Adipocyte (in vitro differentiated cells): ENCODE results near the gene EEF1A2.

Experiments
- DNase-seq: peaks from one replicate; pipeline ENCODE4 v3.0.0-alpha.2; 2015; ENCODE audit warnings: low read depth
- H3K27me3 ChIP-seq: replicated peaks from 2 replicates; pipeline ENCODE4 v1.7.0; 2013; ENCODE audit warnings: mild to moderate bottlenecking, low read length, moderate library complexity; ENCODE audit not compliant: control insufficient read depth, insufficient read depth
- H3K36me3 ChIP-seq: 2 replicates; pipeline ENCODE4 v1.7.0; 2013; ENCODE audit warnings: low read length, mild to moderate bottlenecking, moderate library complexity; ENCODE audit not compliant: control insufficient read depth, insufficient read depth, severe bottlenecking
- H3K4me1 ChIP-seq: 2 replicates; pipeline ENCODE4 v1.7.0; 2013; ENCODE audit warnings: mild to moderate bottlenecking, low read length, moderate library complexity; ENCODE audit not compliant: control insufficient read depth, insufficient read depth
- H3K4me3 ChIP-seq: 2 replicates; pipeline ENCODE4 v1.7.0; 2013; ENCODE audit warnings: mild to moderate bottlenecking, low read length, moderate library complexity
- H3K9ac ChIP-seq: 2 replicates; pipeline ENCODE4 v1.7.0; 2013; ENCODE audit warnings: mild to moderate bottlenecking, low read length, moderate library complexity
- H3K9me3 ChIP-seq: 2 replicates; pipeline ENCODE4 v1.7.0; 2013; ENCODE audit warnings: mild to moderate bottlenecking, low read length, moderate library complexity; ENCODE audit not compliant: control insufficient read depth

The EEF1A2 gene

GRCh38 chr20:63525971-63526370 lies 27.1 kb upstream of the EEF1A2 start:
- H3K4me1 ChIP-seq, result peaks cover 11% of the 10 kb centered on the region
- peaks cover 4% of the 10 kb centered on the region for H3K27me3 ChIP-seq
- H3K9ac ChIP-seq, result no peak overlapping the region
- H3K9me3 ChIP-seq, result peaks cover 3% of the 10 kb centered on the region
- H3K4me3 ChIP-seq, result no peak overlapping the region
- DNase-seq, result no peak
- H3K36me3 ChIP-seq, result peaks cover 10% of the 10 kb centered on the region

- H3K9me3 ChIP-seq, result peaks cover 3% of the 10 kb centered on the region
- DNase-seq, result no peak
- H3K4me1 ChIP-seq, result peaks cover 11% of the 10 kb centered on the region
- H3K27me3 ChIP-seq, result peaks cover 4% of the 10 kb centered on the region
- no peak overlapping the region for H3K9ac ChIP-seq
- H3K4me3 ChIP-seq, result no peak overlapping the region
- H3K36me3 ChIP-seq, result peaks cover 10% of the 10 kb centered on the region
These were observed 26.3 kb upstream of the EEF1A2 start for GRCh38 chr20:63525185-63525584.

- Histone ChIP-seq H3K36me3 (peaks cover 10% of the 10 kb centered on the region), H3K27me3 (no peaks in the 10 kb centered on the region), H3K4me3 (no peak overlapping the region), H3K9ac (no peak overlapping the region), H3K4me1 (peaks cover 17% of the 10 kb centered on the region), H3K9me3 (peaks cover 3% of the 10 kb centered on the region)
- no peak for DNase-seq
These were observed 24.2 kb upstream of the EEF1A2 start for GRCh38 chr20:63522981-63523611.

- Histone ChIP-seq H3K4me1 (peaks cover 17% of the 10 kb centered on the region), H3K27me3 (no peaks in the 10 kb centered on the region), H3K9me3 (peaks cover 3% of the 10 kb centered on the region), H3K36me3 (peaks cover 10% of the 10 kb centered on the region), H3K4me3 (peak overlapping the region; percentile 67), H3K9ac (peak overlapping the region; percentile 63)
- DNase-seq, result no peak
These were observed 23.4 kb upstream of the EEF1A2 start for GRCh38 chr20:63522091-63522868.

GRCh38 chr20:63521602-63522001 lies 22.7 kb upstream of the EEF1A2 start:
- peak; percentile 37 for DNase-seq
- Histone ChIP-seq H3K4me3 (peak overlapping the region; percentile 91), H3K4me1 (peaks cover 17% of the 10 kb centered on the region), H3K9me3 (peaks cover 3% of the 10 kb centered on the region), H3K27me3 (no peaks in the 10 kb centered on the region), H3K9ac (peak overlapping the region; percentile 89), H3K36me3 (peaks cover 10% of the 10 kb centered on the region)

GRCh38 chr20:63520934-63521601 lies 22.2 kb upstream of the EEF1A2 start:
- Histone ChIP-seq H3K27me3 (no peaks in the 10 kb centered on the region), H3K9me3 (peaks cover 3% of the 10 kb centered on the region), H3K36me3 (peaks cover 10% of the 10 kb centered on the region), H3K4me1 (peaks cover 17% of the 10 kb centered on the region), H3K9ac (peak overlapping the region; percentile 89), H3K4me3 (peak overlapping the region; percentile 91)
- peak; percentile 82 for DNase-seq

GRCh38 chr20:63520504-63520933 lies 21.6 kb upstream of the EEF1A2 start, which contains the start of gene PPDPF:
Gene PPDPF, plus strand, starts transcription at chr20:63520765. Its CDS starts 544 bp downstream, at chr20:63521309.
- Histone ChIP-seq H3K36me3 (peaks cover 10% of the 10 kb centered on the region), H3K4me3 (peak within 1 kb of the TSS; percentile 91), H3K27me3 (no peaks in the 10 kb centered on the region), H3K9me3 (peaks cover 3% of the 10 kb centered on the region), H3K4me1 (peaks cover 17% of the 10 kb centered on the region), H3K9ac (peak within 1 kb of the TSS; percentile 89)
- DNase-seq, result peak; percentile 94

GRCh38 chr20:63519668-63520503 lies 21.0 kb upstream of the EEF1A2 start:
- peak overlapping the region; percentile 91 for H3K4me3 ChIP-seq
- H3K9ac ChIP-seq, result peak overlapping the region; percentile 74
- H3K36me3 ChIP-seq, result peaks cover 10% of the 10 kb centered on the region
- H3K27me3 ChIP-seq, result no peaks in the 10 kb centered on the region
- H3K4me1 ChIP-seq, result peaks cover 17% of the 10 kb centered on the region
- H3K9me3 ChIP-seq, result peaks cover 3% of the 10 kb centered on the region
- peak; percentile 82 for DNase-seq

- Histone ChIP-seq H3K4me1 (peaks cover 17% of the 10 kb centered on the region), H3K36me3 (peaks cover 10% of the 10 kb centered on the region), H3K27me3 (no peaks in the 10 kb centered on the region), H3K4me3 (peak overlapping the region; percentile 91), H3K9ac (no peak overlapping the region), H3K9me3 (peaks cover 3% of the 10 kb centered on the region)
- no peak for DNase-seq
These were observed 20.2 kb upstream of the EEF1A2 start for GRCh38 chr20:63518946-63519667.

- Histone ChIP-seq H3K9ac (no peak overlapping the region), H3K9me3 (peaks cover 2% of the 10 kb centered on the region), H3K36me3 (peaks cover 5% of the 10 kb centered on the region), H3K4me3 (no peak overlapping the region), H3K4me1 (peaks cover 17% of the 10 kb centered on the region), H3K27me3 (peaks cover 3% of the 10 kb centered on the region)
- DNase-seq, result no peak
These were observed 19.5 kb upstream of the EEF1A2 start for GRCh38 chr20:63518351-63518861.
